HPDE6-E6E7 (cell line): ENCODE data around the gene FBXL20.
"Not testable (repeated sequence)": the region's sequence is repeated elsewhere in the genome, so short reads cannot be mapped to it uniquely, and the experiment has no call there.

Source experiments
- DNase-seq: peaks from one replicate; pipeline ENCODE4 v3.0.0; 2011; ENCODE audit warnings: missing footprints; ENCODE audit errors: extremely low spot score

FBXL20 gene

DNA sequence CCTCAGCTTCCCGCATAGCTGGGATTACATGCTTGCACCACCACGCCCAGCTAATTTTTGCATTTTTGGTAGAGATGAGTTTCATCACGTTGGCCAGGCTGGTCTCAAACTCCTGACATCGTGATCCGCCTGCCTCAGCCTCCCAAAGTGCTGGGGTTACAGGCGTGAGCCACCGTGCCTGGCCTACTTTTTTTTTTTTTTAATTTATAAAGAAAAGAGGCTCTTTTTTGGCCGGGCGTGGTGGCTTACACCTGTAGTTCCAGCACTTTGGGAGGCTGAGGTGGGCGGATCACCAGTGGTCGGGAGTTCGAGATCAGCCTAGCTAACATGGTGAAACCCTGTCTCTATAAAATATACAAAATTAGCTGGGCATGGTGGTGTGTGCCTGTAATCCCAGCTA, 151.3 kb downstream of the FBXL20 start:
- not testable (repeated sequence) for DNase-seq

DNA sequence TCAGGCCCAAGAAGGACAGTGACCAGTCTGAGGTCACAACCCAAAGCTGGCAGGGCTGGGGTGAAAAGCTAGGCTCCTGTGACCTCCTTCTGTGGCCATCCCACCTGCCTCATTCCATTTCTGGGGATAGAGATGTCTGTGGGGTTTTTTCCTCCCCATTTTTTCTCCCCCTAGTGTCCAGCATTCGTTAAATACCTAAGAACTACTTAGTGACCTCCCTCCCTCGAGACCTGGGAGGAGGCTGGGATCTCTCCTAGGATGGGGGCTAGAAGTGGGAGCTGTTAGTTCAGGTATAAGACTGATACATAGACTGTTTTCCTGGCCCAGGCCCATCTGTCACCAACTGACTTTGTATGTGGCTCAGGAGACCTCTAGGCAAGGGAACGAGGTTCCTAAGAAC, 155.2 kb downstream of the FBXL20 start:
- no peak for DNase-seq

DNA sequence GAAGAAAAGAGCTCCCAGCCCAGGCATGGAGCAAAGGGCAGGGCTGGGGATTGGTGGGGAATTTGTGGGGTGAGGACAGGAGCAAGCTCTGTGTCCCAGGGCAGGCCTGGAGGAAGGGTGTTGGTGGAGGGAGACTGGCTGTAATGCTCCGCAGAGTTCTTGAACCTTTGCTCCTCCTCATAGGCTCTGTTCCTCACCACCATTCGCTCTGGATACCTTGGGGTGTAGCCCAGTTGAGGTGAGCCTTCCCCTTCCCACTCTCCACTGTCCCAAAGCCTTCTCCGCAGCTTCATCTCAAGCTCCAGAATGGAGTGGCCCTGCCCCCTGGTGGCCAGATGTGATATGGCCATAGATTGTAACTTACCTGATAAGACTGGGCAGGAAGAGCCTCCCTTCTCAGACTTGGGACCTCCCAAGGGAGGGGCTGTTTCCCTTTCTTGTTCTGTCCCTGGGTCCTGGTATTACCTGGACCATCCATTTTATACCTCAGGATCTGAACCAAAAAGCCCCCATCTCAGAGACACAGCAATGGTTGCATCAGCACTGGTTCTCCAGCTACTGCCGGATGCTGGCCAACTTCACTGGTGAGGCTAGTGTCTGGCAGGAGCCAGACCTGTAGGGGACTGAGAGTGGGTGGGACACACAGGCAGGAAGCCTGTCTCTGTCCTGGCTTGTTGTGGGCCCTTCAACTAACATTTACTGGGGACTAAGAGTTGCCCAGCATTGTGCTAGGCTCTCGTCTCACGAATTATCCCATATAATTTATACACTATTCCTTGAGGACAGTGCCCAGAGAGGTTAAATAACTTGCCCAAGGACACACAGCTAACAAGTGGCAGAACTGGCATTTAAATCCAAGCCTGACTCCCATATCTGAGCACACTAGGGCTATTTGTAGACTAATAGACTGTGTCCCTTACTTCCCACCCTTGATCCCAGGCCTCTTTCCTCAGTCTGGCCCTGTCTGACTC, 156.5 kb downstream of the FBXL20 start:
- DNase-seq, result peak; percentile 71

GRCh38 chr17:39244016-39244599, 157.3 kb downstream of the FBXL20 start:
- no peak for DNase-seq

GRCh38 chr17:39243155-39243554, 158.3 kb downstream of the FBXL20 start:
- DNase-seq, result no peak

- DNase-seq, result no peak
These were observed 160.8 kb downstream of the FBXL20 start for GRCh38 chr17:39240631-39241030.

DNA sequence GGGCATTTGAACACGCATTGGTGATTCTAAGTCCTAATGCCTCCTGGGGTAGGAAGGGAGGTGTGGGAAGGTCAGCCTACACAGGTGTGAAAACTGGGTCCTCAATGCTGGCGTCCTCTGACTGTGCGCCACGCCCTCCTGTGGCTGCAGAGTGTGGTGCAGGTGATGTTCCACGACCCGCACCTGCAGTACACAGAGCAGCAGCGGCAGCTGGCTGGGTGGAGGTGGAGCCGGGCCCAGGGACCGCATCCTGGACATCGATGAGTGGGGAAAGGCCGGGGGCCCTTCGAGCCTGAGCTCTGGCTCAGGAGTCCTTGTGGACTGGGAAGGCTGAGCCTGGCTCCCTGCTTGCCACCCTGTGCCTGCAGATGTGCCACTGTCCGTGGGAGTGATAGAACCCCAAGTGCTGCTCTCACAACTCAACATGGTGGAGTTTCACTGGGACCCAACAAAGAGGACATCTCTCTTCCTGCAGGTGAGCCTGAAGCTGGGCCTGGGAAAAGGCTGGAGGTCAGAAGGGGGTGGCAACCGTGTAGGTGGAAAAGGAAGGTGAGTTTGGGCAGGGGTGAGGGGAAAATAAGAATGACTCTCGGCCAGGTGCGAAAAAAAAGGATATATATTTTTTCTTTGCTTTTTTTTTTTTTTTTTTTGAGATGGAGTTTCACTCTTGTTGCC, 161.6 kb downstream of the FBXL20 start:
- no peak for DNase-seq

GRCh38 chr17:39238311-39238972, 163.0 kb downstream of the FBXL20 start:
- DNase-seq, result no peak

DNA sequence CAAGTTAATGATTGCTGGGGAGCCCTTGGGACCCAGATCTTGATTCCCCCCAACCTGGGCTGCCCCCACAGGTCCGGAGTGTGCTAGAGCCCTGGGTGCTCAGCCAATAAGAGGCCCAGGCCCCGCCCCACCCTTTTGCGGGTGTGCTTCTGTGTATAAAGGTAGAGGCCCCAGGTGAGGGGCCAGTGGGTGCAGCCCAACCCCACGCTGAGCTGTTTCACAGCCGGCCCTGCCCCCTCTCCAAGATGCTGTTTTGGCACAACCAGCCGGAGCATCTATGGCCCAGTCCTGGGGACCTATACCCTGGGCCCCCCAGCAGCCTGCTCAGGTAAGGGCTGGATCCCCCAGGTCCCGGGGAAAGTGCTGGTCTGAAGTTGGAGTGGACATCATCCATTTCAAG, 163.8 kb downstream of the FBXL20 start:
- no peak for DNase-seq

DNA sequence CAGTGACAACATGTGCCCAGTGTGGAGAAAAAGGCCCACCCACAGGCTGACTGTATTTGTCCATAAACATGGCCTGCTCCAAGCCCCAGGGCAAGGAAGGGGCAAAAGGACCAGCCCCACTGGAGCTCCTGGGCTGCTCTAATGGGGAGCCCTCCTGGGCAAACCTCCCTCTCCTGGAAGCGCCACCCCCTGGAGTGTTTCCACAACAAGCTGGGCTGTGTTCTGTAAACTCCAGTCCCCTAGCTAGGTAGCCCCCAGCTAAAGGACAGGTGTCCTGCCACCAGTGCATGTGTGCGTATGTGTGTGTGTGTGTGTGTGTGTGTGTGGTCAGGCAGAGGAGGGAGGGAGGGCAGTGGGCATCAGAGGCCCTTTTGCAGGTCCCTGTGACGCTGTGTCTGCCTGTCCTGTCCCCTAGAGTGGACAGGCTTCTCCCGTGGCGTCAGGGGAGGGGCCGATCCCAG, 164.4 kb downstream of the FBXL20 start:
- no peak for DNase-seq

GRCh38 chr17:39236450-39236927, 164.9 kb downstream of the FBXL20 start:
- no peak for DNase-seq

DNA sequence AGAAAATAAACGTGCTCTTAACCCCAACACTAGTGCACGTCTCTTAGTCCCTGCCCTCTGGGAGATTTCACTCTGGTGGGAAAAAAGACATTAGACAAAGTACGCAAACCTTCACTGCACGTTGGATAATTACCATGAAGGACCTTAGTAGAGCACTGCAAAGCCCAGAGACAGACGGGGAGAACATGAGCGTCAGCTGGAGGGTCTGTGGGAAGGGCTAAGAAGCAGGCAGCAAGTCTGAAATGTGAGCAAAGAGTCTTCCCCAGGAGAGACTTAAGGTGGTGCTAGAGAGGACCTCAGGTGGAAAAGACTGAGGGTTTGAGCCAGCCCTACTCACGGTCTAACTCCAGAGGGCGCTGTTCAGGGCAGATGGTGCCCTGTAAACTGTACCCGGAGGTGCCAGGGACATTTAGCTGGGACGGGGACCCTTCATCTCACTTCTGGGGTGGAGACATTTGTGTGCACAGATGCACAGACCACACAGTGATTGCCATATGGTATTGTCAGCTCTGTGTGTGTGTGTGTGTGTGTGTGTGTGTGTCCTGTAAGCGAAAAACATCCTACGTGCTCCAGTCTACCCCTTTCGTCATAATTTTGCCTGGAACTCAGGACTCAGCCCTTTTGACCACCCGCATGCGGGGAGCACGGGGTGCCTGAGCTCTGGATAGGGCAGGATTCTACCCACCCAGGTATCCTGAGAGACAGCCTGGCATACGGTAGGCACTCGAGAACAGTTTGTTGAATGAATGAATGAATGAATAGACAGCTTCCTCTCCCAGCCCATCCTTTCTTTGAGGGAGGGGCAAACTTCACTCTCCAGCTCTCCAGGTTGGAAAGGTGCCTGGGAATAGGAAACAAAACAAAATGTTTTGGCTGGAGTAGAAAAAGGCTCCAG, 165.6 kb downstream of the FBXL20 start:
- peak; percentile 66 for DNase-seq

- DNase-seq, result no peak
These were observed 169.6 kb downstream of the FBXL20 start for GRCh38 chr17:39231591-39232551.

GRCh38 chr17:39231091-39231561, 170.3 kb downstream of the FBXL20 start:
- DNase-seq, result no peak

GRCh38 chr17:39230361-39230760, 171.1 kb downstream of the FBXL20 start:
- DNase-seq, result no peak

GRCh38 chr17:39229274-39229913, 172.0 kb downstream of the FBXL20 start:
- DNase-seq, result peak; percentile 87

GRCh38 chr17:39227364-39227919, 174.0 kb downstream of the FBXL20 start:
- no peak for DNase-seq

- no peak for DNase-seq
These were observed 175.3 kb downstream of the FBXL20 start for GRCh38 chr17:39225959-39226683.
